Activated CD8-positive, alpha-beta memory T cell treated with anti-CD3 and anti-CD28 coated beads, Interleukin-2, amount 50 U/mL, for 4 hours (primary cell): ENCODE measurements around the gene BIRC3.
"Not testable (repeated sequence)": the region's sequence is repeated elsewhere in the genome, so short reads cannot be mapped to it uniquely, and the experiment has no call there.

ENCODE experiments used
- DNase-seq: peaks from one replicate; pipeline ENCODE4 v3.0.0-alpha.2; 2020

The BIRC3 gene

GRCh38 chr11:102296757-102297156 is 20.5 kb upstream of the BIRC3 start:
- DNase-seq, result not testable (repeated sequence)

- DNase-seq, result peak; percentile 51
Observed at GRCh38 chr11:102300837-102301236, 16.4 kb upstream of the BIRC3 start.

- DNase-seq, result no peak
Observed at GRCh38 chr11:102302241-102302640, 15.0 kb upstream of the BIRC3 start.

DNA sequence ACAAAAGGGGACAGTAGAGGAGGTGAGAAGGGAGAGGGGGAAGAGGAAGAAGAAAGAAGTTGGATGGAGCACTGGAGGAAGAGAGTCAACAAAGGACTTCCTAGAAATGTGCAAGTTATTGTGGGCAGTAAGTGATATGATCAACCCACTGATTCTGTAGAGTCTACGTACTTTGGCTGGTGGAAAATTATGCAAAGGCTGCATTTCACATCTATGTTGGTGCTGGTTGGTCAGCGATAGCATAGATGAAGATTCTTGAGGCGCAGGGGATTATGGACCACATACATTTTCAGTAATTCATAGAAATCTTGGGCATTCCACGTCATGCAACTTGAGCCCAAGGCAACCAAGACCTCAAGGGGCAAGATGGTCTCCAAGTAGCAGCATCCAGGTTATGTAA is 12.6 kb upstream of the BIRC3 start:
- DNase-seq, result no peak

DNA sequence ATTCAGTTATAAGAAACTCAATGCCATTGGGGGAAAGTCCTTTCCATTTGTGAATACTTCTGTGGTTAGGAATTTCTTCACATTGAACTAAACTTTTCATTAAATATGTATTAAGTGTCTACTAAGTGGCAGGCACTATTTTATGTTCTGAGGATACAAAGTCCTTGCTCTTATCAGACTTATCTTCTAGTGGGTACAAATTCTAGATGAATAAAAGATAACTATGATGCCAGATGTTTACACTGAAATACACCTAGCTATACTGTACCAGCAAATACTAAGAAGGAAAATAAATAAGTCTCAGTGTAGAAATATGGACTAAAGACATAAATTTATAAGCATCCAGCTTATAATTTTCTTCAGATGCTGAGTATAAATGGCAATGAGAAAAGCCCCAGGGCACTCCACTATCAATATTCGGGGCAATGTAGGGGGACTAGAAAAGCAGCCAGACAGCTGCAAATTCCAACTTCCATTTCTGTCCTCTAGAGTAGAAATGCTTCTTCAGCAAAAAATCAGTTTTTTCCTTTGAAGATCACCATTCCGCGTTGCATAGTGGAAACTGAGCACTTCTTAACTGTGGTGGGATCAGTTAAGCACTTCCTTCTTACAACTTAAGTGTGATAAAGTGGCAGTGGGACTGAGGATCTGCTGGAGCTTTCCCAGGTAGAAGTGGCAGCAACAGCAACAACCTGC is 11.8 kb upstream of the BIRC3 start:
- no peak for DNase-seq

DNA sequence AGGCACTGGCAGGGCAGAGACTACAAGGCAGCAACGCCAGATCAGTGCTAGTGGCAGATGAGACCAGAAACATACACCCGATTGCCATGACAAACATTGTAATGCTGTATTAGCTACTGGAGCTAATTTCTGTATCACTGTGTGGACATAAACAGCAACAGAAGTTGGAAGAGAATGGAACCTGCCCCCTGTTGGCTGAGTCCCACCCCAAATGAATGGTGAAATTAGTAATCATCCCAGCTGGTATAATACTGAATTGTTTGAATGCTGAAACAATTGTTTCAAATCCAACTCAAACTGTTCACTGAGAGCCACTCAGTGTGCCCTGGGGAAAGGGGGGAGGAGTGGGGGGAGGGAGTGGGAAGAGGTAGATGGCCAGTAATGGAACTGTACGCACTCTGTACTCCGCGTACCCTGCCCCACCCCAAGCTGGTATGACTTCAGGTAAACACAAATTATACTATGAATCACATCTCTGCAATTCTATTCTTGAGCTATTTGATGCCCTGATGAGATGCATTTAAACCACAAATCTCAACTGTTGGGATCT is 11.2 kb upstream of the BIRC3 start:
- no peak for DNase-seq

DNA sequence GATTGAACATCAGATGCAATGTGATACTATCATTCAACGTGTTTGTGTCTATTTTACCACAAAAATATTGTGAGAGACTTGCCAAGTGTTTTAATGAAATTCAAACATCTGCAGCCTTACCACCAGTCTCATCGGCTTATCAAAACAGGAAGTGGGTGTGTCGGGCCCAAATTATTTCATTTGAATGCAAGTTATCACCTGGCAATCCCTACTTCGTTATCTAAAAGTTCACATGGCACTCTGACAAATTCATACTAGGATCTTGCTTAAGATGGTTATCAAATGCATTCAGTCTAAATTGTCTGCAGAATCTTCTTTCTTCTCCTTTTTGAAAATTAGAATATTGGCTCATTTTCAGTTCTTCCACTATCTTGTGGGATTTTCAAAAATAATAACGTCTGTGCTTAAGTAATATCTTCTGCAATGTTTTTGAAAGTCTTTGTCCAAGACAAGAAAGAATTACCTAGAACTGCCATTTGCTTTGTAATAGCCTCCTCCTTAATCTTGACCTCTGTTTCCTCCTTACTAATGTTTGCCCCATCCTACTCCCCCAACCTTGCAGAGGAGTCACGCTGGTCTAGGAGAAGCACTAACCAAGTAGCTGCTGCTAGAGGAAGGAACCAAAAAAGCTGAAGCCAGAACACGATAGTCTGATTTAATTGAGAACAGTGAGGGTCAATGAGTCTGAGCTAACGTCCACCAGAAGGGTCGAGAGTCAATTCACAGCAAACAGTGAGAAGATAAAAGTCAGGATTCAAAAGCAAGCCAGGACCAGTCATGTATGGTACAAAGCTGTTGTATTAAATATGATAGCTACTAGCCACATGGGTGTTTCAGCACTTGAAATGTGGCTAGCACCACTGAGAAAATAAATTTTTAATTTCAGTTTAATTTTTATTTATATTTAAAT is 10.2 kb upstream of the BIRC3 start:
- no peak for DNase-seq

GRCh38 chr11:102307727-102308038 is 9.6 kb upstream of the BIRC3 start:
- DNase-seq, result no peak

DNA sequence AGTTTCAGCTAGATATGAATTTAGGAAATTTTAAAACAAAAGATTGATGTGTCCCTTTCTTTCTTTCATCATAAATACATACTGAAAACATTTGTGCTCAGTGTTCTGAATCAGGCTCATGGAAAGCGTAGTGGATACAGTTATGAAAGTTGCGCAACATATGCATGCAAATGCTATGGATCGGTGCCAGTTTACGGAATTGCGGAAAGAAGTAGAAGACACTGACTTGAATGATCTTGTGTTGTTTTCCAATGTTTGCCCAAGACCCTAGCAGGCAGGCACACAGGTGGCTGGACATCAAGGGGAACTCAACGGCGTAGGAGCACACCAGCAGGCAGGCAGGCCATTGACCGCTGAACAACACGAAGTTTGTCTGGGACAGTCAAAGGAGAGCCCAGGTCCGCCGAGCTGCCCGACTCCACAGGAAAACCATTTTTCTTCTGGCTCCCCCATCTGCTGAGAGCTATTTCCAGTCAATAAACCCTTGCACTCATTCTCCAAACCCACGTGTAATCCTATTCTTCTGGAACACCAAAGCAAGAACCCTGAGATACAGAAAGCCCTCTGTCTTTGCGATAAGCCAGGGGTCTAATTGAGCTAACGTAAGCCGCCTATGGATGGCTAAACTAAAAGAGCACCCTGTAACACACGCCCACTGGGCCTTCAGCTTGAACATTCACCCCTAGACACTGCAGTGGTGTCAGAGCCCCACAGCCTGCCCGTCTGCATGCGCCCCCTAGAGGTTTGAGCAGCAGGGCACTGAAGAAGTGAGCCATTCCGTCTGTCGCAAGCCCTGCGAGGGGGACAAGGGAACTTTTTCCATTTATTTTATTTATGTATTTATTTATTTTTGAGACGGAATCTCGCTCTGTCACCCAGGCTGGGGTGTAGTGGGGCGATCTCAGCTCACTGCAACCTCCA is 7.4 kb upstream of the BIRC3 start:
- DNase-seq, result no peak

DNA sequence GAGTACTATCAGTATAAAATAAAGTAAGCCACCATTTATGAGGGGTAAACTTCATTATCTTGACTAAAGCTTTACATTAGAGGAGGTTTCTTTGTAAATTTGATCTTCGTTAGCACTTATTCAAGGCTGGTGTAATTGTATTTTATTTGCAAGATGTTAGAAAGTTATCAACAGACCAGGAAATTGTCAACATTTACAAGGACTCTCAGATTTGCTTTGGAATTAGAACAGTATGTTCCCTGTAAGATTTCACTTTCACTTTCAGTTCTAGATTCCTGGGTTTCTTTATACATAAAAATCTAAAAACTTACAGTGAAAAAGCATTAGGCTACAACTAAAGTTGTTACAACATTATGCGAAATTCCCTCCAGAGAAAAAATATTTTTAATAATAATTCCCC is 4.6 kb upstream of the BIRC3 start:
- DNase-seq, result no peak

- no peak for DNase-seq
Observed at GRCh38 chr11:102313238-102313940, 3.9 kb upstream of the BIRC3 start.

- DNase-seq, result no peak
Observed at GRCh38 chr11:102314784-102315183, 2.5 kb upstream of the BIRC3 start.

- DNase-seq, result no peak
Observed at GRCh38 chr11:102316346-102316904, 859 bp upstream of the BIRC3 start.

DNA sequence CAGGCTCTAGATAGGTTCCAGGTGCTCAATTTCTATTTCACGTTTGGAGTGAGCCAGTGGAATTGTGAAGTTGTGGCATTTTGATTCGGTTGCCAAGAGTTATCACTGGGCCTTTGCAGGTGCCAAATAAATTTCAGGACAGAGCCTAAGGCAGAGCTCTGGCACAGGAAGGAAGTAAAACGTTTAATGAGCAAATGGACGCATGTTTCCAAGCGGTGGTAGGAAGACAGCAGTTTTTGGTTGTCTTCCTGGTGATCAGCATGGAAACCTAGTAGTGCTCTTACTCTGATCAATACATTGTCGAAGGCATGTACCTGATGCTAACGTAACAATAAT is 452 bp downstream of the BIRC3 start:
- no peak for DNase-seq

DNA sequence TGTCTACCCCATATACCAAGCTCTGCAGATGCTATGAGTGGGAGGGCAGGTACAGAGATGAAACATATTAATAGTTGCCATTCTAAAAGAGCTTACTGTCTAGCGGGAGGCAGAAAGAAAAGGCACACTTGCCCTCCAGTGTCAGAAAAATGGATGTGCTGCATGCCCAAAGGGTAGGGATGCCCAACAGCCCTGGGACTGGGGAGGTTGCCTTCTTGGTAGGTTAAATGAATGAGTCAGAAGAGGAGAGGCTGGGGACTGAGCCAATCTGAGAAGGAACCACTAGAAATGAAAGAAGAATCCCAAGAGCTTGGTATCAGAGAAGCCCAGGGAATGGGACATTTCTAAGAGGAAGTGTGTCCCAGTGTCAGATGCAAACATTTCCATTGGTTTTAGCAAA is 1.2 kb downstream of the BIRC3 start:
- peak; percentile 57 for DNase-seq

DNA sequence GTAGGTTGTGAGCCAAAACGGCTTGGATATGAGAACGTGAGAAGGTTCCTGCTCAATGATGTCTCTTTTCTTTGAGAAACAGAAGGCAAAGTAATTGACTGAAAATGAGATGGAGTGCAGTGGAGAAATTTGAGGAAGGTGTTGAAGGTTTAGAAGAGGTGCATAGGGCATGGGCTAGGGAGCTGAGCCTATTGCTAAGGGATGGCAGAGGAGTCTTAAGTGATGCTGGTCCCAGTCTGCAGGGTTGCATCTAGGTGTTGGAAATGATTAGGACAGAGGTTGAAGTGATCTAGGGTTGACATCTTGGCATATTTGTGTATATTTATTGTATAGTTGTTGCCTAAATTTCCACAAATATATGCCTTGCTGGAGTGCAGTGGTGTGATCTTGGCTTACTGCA is 2.3 kb downstream of the BIRC3 start:
- no peak for DNase-seq

DNA sequence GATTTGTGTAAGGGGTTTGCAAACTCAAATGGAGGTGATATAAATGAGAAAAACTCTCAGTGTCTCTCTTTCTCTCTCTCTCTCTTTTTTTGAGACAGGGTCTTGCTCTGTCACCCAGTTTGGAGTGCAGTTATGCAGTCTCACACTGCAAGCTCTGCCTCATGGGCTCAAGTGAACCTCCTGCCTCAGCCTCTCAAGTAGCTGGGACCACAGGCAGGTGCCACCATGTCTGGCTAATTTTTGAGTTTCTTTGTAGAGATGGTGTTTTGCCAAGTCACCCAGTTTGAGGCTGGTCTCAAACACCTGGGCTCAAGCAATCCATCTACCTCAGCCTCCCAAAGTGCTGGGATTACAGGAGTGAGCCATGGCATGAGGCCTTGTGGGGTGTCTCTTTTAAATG is 2.9 kb downstream of the BIRC3 start:
- DNase-seq, result no peak

GRCh38 chr11:102320679-102321078 is 3.4 kb downstream of the BIRC3 start:
- DNase-seq, result no peak

- DNase-seq, result no peak
Observed at GRCh38 chr11:102322560-102322959, 5.3 kb downstream of the BIRC3 start.

GRCh38 chr11:102323542-102324251 is 6.4 kb downstream of the BIRC3 start:
- no peak for DNase-seq

GRCh38 chr11:102325088-102325487 is 7.8 kb downstream of the BIRC3 start:
- no peak for DNase-seq

GRCh38 chr11:102328748-102329147 is 11.5 kb downstream of the BIRC3 start:
- DNase-seq, result no peak
